Keratinocyte (primary cell): ENCODE measurements around the gene RFX2.

Experiments
- EZH2 ChIP-seq: IDR thresholded peaks from one replicate; pipeline ENCODE4 v1.6.1; 2012; ENCODE audit warnings: inconsistent platforms, mild to moderate bottlenecking, low read length, moderate library complexity
- TF ChIP-seq, protein P1 (sequence below), 3 experiments: IDR thresholded peaks in 1 of 3; conservative IDR thresholded peaks in 1 of 3; optimal IDR thresholded peaks in 1 of 3; 2 replicates in 2 of 3; 3 replicates in 1 of 3; pipeline versions ENCODE3 to v1.5.1; 2011; ENCODE audit warnings: low read length in 3 of 3, mild to moderate bottlenecking in 3 of 3, moderate library complexity in 2 of 3, control low read depth in 1 of 3, inconsistent platforms in 1 of 3; ENCODE audit not compliant: insufficient read depth in 2 of 3; ENCODE audit errors: extremely low read depth in 1 of 3

DNA sequence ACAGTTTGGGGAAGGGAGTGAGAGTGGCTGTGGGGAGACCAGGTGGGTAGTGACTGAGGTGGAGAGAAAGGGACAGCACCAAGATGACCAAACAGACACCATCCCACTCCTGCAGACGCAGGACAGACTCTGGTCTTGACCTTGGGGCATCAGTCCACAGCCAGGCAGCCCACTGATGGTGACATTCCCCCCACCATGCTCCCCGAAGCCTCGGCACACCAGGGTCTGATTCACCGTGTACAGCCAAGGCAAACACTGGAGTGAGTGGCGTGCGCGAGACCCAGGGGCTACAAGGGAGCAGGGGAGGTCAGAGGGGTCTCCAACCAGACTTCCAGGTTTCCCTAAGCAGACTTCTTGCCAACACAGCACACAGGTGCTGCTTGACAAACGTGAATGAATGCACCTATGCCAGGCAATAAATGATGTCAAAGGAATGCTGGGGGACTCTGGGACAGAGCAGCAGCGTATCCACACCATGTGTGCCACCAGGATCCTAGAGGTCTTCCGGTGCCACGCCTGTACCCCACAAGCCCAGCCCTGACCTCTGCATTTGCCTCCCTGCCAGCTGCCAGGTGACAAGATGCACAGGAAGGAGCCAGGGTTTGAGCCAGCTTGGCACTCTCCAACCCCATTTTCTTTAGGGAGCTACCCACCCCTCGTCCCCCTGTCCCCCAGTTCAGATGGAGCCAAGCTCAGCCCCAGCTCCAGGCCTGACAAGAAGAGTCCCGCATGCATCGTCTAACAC is 150.9 kb downstream of the RFX2 start:
- TF ChIP-seq, protein P1, sequence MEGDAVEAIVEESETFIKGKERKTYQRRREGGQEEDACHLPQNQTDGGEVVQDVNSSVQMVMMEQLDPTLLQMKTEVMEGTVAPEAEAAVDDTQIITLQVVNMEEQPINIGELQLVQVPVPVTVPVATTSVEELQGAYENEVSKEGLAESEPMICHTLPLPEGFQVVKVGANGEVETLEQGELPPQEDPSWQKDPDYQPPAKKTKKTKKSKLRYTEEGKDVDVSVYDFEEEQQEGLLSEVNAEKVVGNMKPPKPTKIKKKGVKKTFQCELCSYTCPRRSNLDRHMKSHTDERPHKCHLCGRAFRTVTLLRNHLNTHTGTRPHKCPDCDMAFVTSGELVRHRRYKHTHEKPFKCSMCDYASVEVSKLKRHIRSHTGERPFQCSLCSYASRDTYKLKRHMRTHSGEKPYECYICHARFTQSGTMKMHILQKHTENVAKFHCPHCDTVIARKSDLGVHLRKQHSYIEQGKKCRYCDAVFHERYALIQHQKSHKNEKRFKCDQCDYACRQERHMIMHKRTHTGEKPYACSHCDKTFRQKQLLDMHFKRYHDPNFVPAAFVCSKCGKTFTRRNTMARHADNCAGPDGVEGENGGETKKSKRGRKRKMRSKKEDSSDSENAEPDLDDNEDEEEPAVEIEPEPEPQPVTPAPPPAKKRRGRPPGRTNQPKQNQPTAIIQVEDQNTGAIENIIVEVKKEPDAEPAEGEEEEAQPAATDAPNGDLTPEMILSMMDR (optimal IDR thresholded peaks at IDR 0.05 in 1 of 3, IDR thresholded peaks at IDR 0.05 in 1 of 3, conservative IDR thresholded peaks at IDR 0.05 in 1 of 3; ENCODE audit: extremely low read depth in 1 of 3, insufficient read depth in 2 of 3, low read length in 3 of 3), result no peak
- TF ChIP-seq EZH2, result no peak
